Activated B cell treated with CpG ODN at 0.5 μM for 24 hours (primary cell): ENCODE measurements around the gene HPCA. TPM values are rescaled to one million over a fixed set of nuclear protein-coding genes. Genes with fewer than 3 reads are reported as not detected.

Experiments
- ATAC-seq: fragments of 200-7000 bp; cut with Tn5 transposase; one replicate; pipeline ENCODE4 v1.10.0; 2021; ENCODE audit warnings: low read depth, mild to moderate bottlenecking, moderate library complexity
- CTCF ChIA-PET: fragments of 350-600 bp; sonication (Branson Sonifier 250); formaldehyde crosslinking; loops from one replicate; lab custom pipeline; 2021; ENCODE audit warnings: antibody characterized with exemption; lab: Charles Lee
- POLR2A ChIA-PET: fragments of 350-600 bp; sonication (Branson Sonifier 250); formaldehyde crosslinking; loops from one replicate; lab custom pipeline; 2021; ENCODE audit warnings: antibody characterized with exemption; lab: Charles Lee
- DNase-seq: peaks from one replicate; pipeline ENCODE4 v3.0.0; 2022
- H3K27ac Mint-ChIP-seq: one replicate; pipeline ENCODE4 v1.8.0; 2020; ENCODE audit warnings: mixed read lengths
- H3K27me3 Mint-ChIP-seq: one replicate; pipeline ENCODE4 v1.8.0; 2021; ENCODE audit warnings: mixed read lengths
- H3K36me3 Mint-ChIP-seq: one replicate; pipeline ENCODE4 v1.8.0; 2021; ENCODE audit warnings: low read depth, mixed read lengths
- H3K4me1 Mint-ChIP-seq: one replicate; pipeline ENCODE4 v1.8.0; 2021; ENCODE audit warnings: mixed read lengths
- H3K4me3 Mint-ChIP-seq: one replicate; pipeline ENCODE4 v1.8.0; 2020; ENCODE audit warnings: mild to moderate bottlenecking, mixed read lengths
- H3K9me3 Mint-ChIP-seq: one replicate; pipeline ENCODE4 v1.8.0; 2020; ENCODE audit warnings: mixed read lengths
- intact Hi-C: fragments of 100-400 bp; cut with micrococcal nuclease; formaldehyde crosslinking; loops from one replicate; pipeline ENCODE4 v1.15.1; 2024
- total RNA-seq: library from RNA; stranded (reverse); gene quantifications from 2 replicates; pipeline ENCODE4 v1.2.3, GENCODE V29; 2022
- TF ChIP-seq, protein P1 (sequence below): fragments of 200-600 bp; IDR thresholded peaks from one replicate; pipeline ENCODE4 v1.8.0; 2022; ENCODE audit warnings: antibody characterized with exemption, mild to moderate bottlenecking

The HPCA gene
- total RNA-seq, 1 donor from 2014 or later = not detected

GRCh38 chr1:32892368-32893197 lies 6.3 kb downstream of the HPCA start:
- H3K4me3 Mint-ChIP-seq = peak overlapping the region; percentile 69
- intact Hi-C loops = no loop called here
- CTCF ChIA-PET = interaction anchor here (0.9 to 1.5 kb wide), 4 partner anchors 20 to 373 kb away, joined by 3 to 6 read pairs (median 4); no protein-coding TSS in a partner anchor
- TF ChIP-seq, protein P1, sequence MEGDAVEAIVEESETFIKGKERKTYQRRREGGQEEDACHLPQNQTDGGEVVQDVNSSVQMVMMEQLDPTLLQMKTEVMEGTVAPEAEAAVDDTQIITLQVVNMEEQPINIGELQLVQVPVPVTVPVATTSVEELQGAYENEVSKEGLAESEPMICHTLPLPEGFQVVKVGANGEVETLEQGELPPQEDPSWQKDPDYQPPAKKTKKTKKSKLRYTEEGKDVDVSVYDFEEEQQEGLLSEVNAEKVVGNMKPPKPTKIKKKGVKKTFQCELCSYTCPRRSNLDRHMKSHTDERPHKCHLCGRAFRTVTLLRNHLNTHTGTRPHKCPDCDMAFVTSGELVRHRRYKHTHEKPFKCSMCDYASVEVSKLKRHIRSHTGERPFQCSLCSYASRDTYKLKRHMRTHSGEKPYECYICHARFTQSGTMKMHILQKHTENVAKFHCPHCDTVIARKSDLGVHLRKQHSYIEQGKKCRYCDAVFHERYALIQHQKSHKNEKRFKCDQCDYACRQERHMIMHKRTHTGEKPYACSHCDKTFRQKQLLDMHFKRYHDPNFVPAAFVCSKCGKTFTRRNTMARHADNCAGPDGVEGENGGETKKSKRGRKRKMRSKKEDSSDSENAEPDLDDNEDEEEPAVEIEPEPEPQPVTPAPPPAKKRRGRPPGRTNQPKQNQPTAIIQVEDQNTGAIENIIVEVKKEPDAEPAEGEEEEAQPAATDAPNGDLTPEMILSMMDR = no peak
- DNase-seq (peak; percentile 46), ATAC-seq (peak; percentile 78)
- peaks cover 56% of the 10 kb centered on the region for H3K27me3 Mint-ChIP-seq
- H3K9me3 Mint-ChIP-seq = no peaks in the 10 kb centered on the region
- no peaks in the 10 kb centered on the region for H3K36me3 Mint-ChIP-seq
- H3K27ac Mint-ChIP-seq = no peak overlapping the region
- H3K4me1 Mint-ChIP-seq = peaks cover 17% of the 10 kb centered on the region
- POLR2A ChIA-PET = interaction anchor here (0.5 to 0.9 kb wide), 2 partner anchors 52 to 234 kb away, joined by 3 read pairs; no protein-coding TSS in a partner anchor

DNA sequence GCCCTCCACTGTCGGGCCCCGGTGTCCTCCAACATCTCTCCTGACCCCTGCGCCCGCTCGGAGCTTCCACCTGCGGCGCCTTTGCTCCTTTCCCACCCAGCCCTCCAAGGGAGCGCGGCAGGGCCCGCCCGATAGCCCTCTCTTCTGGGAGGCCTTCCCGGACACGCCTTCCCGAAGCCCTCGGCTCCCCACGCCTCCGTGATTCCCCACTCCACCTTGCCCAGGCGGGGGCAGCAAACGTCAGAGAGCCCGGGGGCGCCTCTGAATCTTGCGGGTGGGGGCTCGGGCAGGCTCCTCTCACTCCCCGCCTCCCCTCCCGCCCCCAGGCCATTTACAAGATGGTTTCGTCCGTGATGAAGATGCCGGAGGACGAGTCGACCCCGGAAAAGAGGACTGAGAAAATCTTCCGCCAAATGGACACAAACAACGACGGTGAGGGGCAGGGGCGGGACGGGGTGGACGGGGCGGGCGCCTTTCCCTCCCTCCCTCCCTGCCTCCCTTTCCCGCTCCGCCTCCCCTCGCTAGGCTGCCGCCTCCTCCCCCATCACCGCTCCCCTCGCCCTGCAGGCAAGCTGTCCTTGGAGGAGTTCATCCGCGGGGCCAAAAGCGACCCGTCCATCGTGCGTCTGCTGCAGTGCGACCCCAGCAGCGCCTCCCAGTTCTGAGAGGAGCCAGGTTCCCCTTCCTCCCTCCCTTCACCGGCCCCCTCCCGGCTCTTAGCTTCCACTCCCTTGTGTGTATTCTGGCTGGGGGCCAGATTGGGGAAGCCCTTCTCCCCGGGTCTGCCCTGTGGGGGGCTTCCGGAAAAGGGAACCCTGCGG lies 7.1 kb downstream of the HPCA start:
- POLR2A ChIA-PET = interaction anchor here (0.9 kb wide), 1 partner anchor 233 kb away, joined by 3 read pairs; no protein-coding TSS in a partner anchor
- TF ChIP-seq, protein P1 = no peak
- Mint-ChIP-seq H3K36me3 (no peaks in the 10 kb centered on the region), H3K4me1 (peaks cover 17% of the 10 kb centered on the region), H3K4me3 (peak overlapping the region; percentile 70), H3K27ac (no peak overlapping the region), H3K27me3 (peaks cover 48% of the 10 kb centered on the region), H3K9me3 (no peaks in the 10 kb centered on the region)
- ATAC-seq (peak; percentile 23), DNase-seq (no peak)
- intact Hi-C loops = no loop called here
- CTCF ChIA-PET = interaction anchor here (0.9 to 1.5 kb wide), 3 partner anchors 21 to 182 kb away, joined by 3 to 6 read pairs (median 3); no protein-coding TSS in a partner anchor

GRCh38 chr1:32894019-32894600 lies 7.8 kb downstream of the HPCA start:
- intact Hi-C loops = no loop called here
- Mint-ChIP-seq H3K27me3 (peaks cover 48% of the 10 kb centered on the region), H3K27ac (no peak overlapping the region), H3K36me3 (no peaks in the 10 kb centered on the region), H3K9me3 (no peaks in the 10 kb centered on the region), H3K4me1 (peaks cover 17% of the 10 kb centered on the region), H3K4me3 (peak overlapping the region; percentile 70)
- ATAC-seq = no peak
- POLR2A ChIA-PET = no interaction called here
- CTCF ChIA-PET = interaction anchor here (1.5 kb wide), 1 partner anchor 182 kb away, joined by 3 read pairs; no protein-coding TSS in a partner anchor
- TF ChIP-seq, protein P1 = no peak
- DNase-seq = no peak

GRCh38 chr1:32894681-32895080 lies 8.4 kb downstream of the HPCA start:
- DNase-seq (no peak), ATAC-seq (no peak)
- H3K4me3 Mint-ChIP-seq = no peak overlapping the region
- H3K9me3 Mint-ChIP-seq = no peaks in the 10 kb centered on the region
- CTCF ChIA-PET = interaction anchor here (1.5 kb wide), 1 partner anchor 183 kb away, joined by 3 read pairs; no protein-coding TSS in a partner anchor
- TF ChIP-seq, protein P1 = no peak
- H3K27ac Mint-ChIP-seq = no peak overlapping the region
- POLR2A ChIA-PET = no interaction called here
- peaks cover 46% of the 10 kb centered on the region for H3K27me3 Mint-ChIP-seq
- H3K36me3 Mint-ChIP-seq = no peaks in the 10 kb centered on the region
- H3K4me1 Mint-ChIP-seq = peaks cover 17% of the 10 kb centered on the region
- intact Hi-C loops = no loop called here
